GM18505 (cell line): Measurements from ENCODE around the gene ATP1A2.

Experiments
- ATAC-seq: cut with Tn5 transposase; IDR thresholded peaks from one replicate; pipeline ENCODE4 v1.9.1; 2021; ENCODE audit not compliant: unreplicated experiment
- POLR2A ChIP-seq: IDR thresholded peaks from 4 replicates; pipeline ENCODE4 v1.6.1; 2011; ENCODE audit warnings: borderline replicate concordance; ENCODE audit not compliant: insufficient read depth, insufficient read length; ENCODE audit errors: extremely low read depth

Gene ATP1A2

GRCh38 chr1:160186729-160187128, 71.2 kb downstream of the ATP1A2 start:
- ATAC-seq: no peak
- TF ChIP-seq POLR2A: no peak

DNA sequence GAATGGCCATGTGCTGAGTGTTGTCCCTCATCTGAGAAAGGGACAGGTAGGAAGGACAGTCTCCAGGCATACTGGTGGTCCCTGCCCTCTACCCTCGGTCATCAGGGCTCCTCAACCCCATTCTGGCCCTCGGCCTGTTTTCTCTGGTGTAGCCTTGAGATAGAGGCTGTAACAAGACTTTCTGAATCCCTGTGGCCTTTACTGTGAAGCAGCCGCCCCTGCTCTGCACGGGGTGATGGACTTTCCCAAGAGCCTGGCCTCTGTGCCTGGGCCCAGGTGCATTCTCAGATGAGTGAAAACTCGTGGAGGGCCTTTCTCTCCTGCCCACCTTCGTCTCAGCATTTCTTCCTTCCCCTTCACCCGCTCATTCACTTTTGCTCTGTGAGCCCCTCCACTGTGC, 71.8 kb downstream of the ATP1A2 start:
- TF ChIP-seq POLR2A: no peak
- no peak for ATAC-seq

GRCh38 chr1:160188341-160188740, 72.8 kb downstream of the ATP1A2 start:
- no peak for ATAC-seq
- no peak for TF ChIP-seq POLR2A

- no peak for TF ChIP-seq POLR2A
- ATAC-seq: no peak
Observed at GRCh38 chr1:160189649-160190625, 74.4 kb downstream of the ATP1A2 start, which contains the start of gene CASQ1. CASQ1 (plus strand) TSS chr1:160190575; CDS start chr1:160190752, 177 bp downstream.

GRCh38 chr1:160191756-160192155, 76.2 kb downstream of the ATP1A2 start:
- no peak for TF ChIP-seq POLR2A
- ATAC-seq: no peak

GRCh38 chr1:160192234-160192633, 76.7 kb downstream of the ATP1A2 start:
- no peak for TF ChIP-seq POLR2A
- ATAC-seq: no peak
